Activated B cell treated with CpG ODN at 0.5 μM for 24 hours (primary cell): Measurements from ENCODE around the gene QPRT. TPM values are rescaled to one million over a fixed set of nuclear protein-coding genes. Genes with fewer than 3 reads are reported as not detected.
"Not testable (repeated sequence)": the region's sequence is repeated elsewhere in the genome, so short reads cannot be mapped to it uniquely, and the experiment has no call there.

Experiments used
- ATAC-seq: fragments of 200-7000 bp; cut with Tn5 transposase; one replicate; pipeline ENCODE4 v1.10.0; 2021; ENCODE audit warnings: low read depth, mild to moderate bottlenecking, moderate library complexity
- CTCF ChIA-PET: fragments of 350-600 bp; sonication (Branson Sonifier 250); formaldehyde crosslinking; loops from one replicate; lab custom pipeline; 2021; ENCODE audit warnings: antibody characterized with exemption; lab: Charles Lee
- POLR2A ChIA-PET: fragments of 350-600 bp; sonication (Branson Sonifier 250); formaldehyde crosslinking; loops from one replicate; lab custom pipeline; 2021; ENCODE audit warnings: antibody characterized with exemption; lab: Charles Lee
- DNase-seq: peaks from one replicate; pipeline ENCODE4 v3.0.0; 2022
- H3K27ac Mint-ChIP-seq: one replicate; pipeline ENCODE4 v1.8.0; 2020; ENCODE audit warnings: mixed read lengths
- H3K27me3 Mint-ChIP-seq: one replicate; pipeline ENCODE4 v1.8.0; 2021; ENCODE audit warnings: mixed read lengths
- H3K36me3 Mint-ChIP-seq: one replicate; pipeline ENCODE4 v1.8.0; 2021; ENCODE audit warnings: low read depth, mixed read lengths
- H3K4me1 Mint-ChIP-seq: one replicate; pipeline ENCODE4 v1.8.0; 2021; ENCODE audit warnings: mixed read lengths
- H3K4me3 Mint-ChIP-seq: one replicate; pipeline ENCODE4 v1.8.0; 2020; ENCODE audit warnings: mild to moderate bottlenecking, mixed read lengths
- H3K9me3 Mint-ChIP-seq: one replicate; pipeline ENCODE4 v1.8.0; 2020; ENCODE audit warnings: mixed read lengths
- intact Hi-C: fragments of 100-400 bp; cut with micrococcal nuclease; formaldehyde crosslinking; loops from one replicate; pipeline ENCODE4 v1.15.1; 2024
- total RNA-seq: library from RNA; stranded (reverse); gene quantifications from 2 replicates; pipeline ENCODE4 v1.2.3, GENCODE V29; 2022
- TF ChIP-seq, protein P1 (sequence below): fragments of 200-600 bp; IDR thresholded peaks from one replicate; pipeline ENCODE4 v1.8.0; 2022; ENCODE audit warnings: antibody characterized with exemption, mild to moderate bottlenecking

QPRT gene
- total RNA-seq, 1 donor from 2014 or later: 0.84 TPM

DNA sequence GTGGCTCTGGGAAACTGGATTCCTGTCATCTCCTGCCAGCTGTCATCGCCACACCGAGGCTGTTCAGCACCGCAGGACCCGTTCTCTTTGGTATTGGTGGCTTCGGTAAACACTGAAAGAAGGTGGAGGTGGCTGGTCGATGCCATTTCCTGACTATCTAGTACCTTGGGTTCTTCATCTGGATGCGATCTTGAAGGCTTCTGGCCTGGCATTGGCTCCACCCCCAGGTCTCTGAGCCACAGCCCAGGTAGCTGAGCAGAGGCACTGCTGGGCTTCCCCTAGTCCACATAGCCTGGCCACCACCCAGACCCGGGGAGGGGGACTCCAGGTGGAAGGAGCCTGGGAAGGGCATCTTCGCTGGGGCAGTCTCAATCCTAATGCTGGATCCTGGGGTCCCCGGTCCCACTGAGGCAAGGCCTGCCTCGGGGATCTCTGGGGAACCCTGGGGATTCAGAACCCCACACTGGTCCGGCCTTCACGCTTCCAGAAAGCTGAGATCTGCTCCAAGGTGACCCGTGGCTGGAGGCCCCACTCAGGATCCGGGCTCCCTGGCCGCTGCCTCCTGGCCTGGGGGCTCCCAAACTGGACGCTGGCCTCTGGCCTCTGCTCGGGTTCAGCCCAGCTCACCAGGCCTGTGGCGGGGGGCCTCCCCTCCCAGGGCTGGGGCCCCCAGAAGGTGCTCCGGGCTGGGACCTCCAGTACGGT, 65.0 kb downstream of the QPRT start:
- Mint-ChIP-seq H3K9me3 (no peaks in the 10 kb centered on the region), H3K4me3 (peak overlapping the region; percentile 50), H3K27ac (peak overlapping the region; percentile 70), H3K36me3 (peaks cover 47% of the 10 kb centered on the region), H3K27me3 (no peaks in the 10 kb centered on the region), H3K4me1 (peaks cover 81% of the 10 kb centered on the region)
- intact Hi-C loops: loop anchor here (2.0 kb wide), 1 partner anchor 43 kb away; no protein-coding TSS in a partner anchor
- POLR2A ChIA-PET: interaction anchor here (0.6 to 1.2 kb wide), 6 partner anchors 12 to 101 kb away, joined by 3 to 11 read pairs (median 5); no protein-coding TSS in a partner anchor
- TF ChIP-seq, protein P1, sequence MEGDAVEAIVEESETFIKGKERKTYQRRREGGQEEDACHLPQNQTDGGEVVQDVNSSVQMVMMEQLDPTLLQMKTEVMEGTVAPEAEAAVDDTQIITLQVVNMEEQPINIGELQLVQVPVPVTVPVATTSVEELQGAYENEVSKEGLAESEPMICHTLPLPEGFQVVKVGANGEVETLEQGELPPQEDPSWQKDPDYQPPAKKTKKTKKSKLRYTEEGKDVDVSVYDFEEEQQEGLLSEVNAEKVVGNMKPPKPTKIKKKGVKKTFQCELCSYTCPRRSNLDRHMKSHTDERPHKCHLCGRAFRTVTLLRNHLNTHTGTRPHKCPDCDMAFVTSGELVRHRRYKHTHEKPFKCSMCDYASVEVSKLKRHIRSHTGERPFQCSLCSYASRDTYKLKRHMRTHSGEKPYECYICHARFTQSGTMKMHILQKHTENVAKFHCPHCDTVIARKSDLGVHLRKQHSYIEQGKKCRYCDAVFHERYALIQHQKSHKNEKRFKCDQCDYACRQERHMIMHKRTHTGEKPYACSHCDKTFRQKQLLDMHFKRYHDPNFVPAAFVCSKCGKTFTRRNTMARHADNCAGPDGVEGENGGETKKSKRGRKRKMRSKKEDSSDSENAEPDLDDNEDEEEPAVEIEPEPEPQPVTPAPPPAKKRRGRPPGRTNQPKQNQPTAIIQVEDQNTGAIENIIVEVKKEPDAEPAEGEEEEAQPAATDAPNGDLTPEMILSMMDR: no peak
- CTCF ChIA-PET: no interaction called here
- DNase-seq: no peak
- ATAC-seq: no peak

DNA sequence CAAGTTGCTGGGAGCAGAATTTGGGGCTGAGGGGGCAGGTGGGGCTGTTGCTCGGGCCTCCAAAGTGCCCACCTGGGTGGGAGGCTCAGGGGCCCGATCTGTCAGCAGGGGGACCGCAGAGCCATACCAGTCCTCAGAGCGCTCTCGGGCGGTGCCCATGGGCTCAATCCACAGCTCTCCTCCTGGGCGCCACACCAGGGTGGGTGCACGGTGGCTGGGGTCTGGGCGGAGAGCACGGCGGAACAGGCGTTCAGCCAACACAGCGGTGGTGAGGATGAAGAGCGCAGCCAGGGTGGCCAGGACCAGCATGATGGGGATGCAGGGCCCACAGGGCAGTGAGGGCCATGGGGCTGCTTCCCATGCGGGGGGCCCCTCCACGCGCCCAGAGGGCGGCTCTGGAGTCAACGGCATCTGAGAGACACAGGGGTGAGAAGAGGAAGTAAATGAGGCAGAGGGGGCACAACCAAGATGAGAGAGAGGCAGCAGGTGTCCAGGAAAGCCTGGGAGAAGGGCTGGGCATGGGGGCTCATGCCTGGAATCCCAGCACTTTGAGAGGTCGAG, 65.6 kb downstream of the QPRT start:
- DNase-seq (no peak), ATAC-seq (no peak)
- Mint-ChIP-seq H3K27ac (peak overlapping the region; percentile 96), H3K4me3 (peak overlapping the region; percentile 94), H3K36me3 (peaks cover 49% of the 10 kb centered on the region), H3K4me1 (peaks cover 78% of the 10 kb centered on the region), H3K9me3 (no peaks in the 10 kb centered on the region), H3K27me3 (no peaks in the 10 kb centered on the region)
- intact Hi-C loops: loop anchor here (2.0 to 5.0 kb wide), 2 partner anchors 44 to 218 kb away; partner anchors contain the start of gene TMEM219
- CTCF ChIA-PET: no interaction called here
- POLR2A ChIA-PET: interaction anchor here (0.6 to 1.2 kb wide), 6 partner anchors 10 to 102 kb away, joined by 3 to 11 read pairs (median 4); partner anchors contain the start of gene KIF22
- TF ChIP-seq, protein P1: no peak

DNA sequence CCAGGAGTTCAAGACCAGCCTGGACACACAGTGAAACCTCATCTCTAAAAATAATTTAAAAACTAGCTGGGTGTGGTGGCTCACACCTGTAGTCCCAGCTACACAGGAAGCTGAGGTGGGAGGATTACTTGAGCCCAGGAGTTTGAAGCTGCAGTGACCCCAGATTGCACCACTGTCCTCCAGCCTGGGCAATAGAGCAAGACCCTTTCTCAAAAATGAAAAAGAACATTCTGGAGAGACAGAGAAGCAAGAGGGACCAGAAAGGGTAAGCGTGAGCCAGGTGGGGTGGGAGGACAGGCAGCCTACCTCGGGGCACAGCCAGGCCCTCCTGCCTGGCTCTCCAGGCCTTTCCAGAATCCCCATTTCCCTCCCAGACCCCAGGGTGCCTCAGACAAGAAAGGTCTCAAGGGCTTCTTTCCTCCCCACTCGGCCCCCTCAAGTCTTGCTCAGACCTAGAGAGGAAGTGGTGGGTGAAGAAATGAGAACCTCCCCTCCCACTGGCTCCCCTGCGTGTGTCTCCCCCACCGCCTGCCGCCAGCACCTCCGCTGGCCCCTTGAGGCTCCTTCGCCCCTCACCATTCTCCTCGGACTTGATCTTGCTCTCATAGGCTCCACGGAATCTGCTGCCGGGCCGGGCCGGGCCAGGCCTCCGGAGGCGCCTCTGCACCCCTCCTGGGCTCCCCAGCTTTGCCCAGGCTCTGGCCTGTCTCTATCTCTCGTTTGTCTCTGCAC, 66.3 kb downstream of the QPRT start:
- Mint-ChIP-seq H3K4me1 (peaks cover 71% of the 10 kb centered on the region), H3K36me3 (peaks cover 47% of the 10 kb centered on the region), H3K4me3 (peak overlapping the region; percentile 94), H3K27me3 (no peaks in the 10 kb centered on the region), H3K27ac (peak overlapping the region; percentile 96), H3K9me3 (no peaks in the 10 kb centered on the region)
- ChIA-PET CTCF (interaction anchor here (1.1 kb wide), 1 partner anchor 43 kb away, joined by 4 read pairs; no protein-coding TSS in a partner anchor), POLR2A (interaction anchor here (0.5 to 1.2 kb wide), 10 partner anchors 9 to 181 kb away, joined by 3 to 5 read pairs (median 4); partner anchors contain the start of genes KCTD13, KIF22 and ZG16)
- TF ChIP-seq, protein P1: no peak
- DNase-seq (peak; percentile 47), ATAC-seq (peak; percentile 70)
- intact Hi-C loops: loop anchor here (2.0 to 5.0 kb wide), 2 partner anchors 44 to 217 kb away; partner anchors contain the start of gene TMEM219

DNA sequence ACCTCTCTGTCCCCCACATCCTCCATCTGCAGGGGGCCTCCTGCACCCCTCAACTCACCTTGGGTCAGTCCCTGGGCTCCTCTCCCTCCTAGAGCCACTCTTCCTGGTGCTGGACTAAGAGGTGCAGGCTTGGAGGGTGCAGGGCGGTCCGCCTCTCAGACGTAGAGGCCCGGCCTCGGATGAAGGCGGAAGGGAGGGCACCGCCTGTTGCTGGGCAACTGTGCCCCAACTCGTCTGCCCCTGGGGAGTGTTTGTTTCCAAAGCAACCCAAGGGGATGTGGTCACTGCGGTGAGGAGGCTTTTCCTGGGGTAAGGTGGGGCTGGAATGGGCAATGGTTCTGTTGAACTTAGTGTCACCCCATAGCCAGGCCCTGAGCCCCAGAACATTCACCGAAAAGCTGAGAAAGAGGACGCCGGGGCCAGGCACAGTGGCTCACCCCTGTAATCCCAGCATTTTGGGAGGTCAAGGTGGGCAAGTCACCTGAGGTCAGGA, 66.9 kb downstream of the QPRT start, which contains the start of gene C16orf54:
TSS of gene C16orf54 (minus strand) at position 138 of the 493 bp plus-strand sequence. CDS start 1,039 bp downstream, outside the sequence.
- H3K4me1 Mint-ChIP-seq: peaks cover 65% of the 10 kb centered on the region
- TF ChIP-seq, protein P1: no peak
- H3K27ac Mint-ChIP-seq: peak within 1 kb of the TSS; percentile 96
- ChIA-PET CTCF (interaction anchor here (1.1 kb wide), 1 partner anchor 44 kb away, joined by 4 read pairs; no protein-coding TSS in a partner anchor), POLR2A (interaction anchor here (0.5 to 1.4 kb wide), 15 partner anchors 9 to 1159 kb away, joined by 3 to 12 read pairs (median 3); partner anchors contain the start of genes KIF22 and ZG16)
- DNase-seq (peak; percentile 80), ATAC-seq (peak; percentile 86)
- peaks cover 42% of the 10 kb centered on the region for H3K36me3 Mint-ChIP-seq
- H3K27me3 Mint-ChIP-seq: no peaks in the 10 kb centered on the region
- H3K9me3 Mint-ChIP-seq: no peaks in the 10 kb centered on the region
- intact Hi-C loops: loop anchor here (1.0 to 5.0 kb wide), 3 partner anchors 44 to 216 kb away; partner anchors contain the start of genes KIF22 and TMEM219
- peak within 1 kb of the TSS; percentile 94 for H3K4me3 Mint-ChIP-seq

DNA sequence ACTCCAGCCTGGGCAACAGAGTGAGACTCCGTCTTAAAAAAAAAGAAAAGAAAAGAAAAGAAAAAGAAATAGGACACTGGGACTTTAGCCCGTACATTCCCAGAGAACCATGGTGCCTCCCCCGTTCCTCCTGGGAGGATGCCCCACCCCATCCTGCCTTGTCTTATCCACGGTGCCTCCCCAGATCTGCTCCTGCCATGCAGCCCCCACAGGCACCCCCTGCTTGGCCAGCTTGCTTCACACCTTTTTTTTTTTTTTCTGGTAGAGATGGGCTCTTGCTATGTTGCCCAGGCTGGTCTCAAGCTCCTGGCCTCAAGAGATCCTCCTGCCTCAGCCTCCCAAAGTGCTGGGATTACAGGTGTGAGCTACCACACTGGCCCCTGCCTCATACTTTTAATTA, 67.5 kb downstream of the QPRT start:
- H3K9me3 Mint-ChIP-seq, ATAC-seq, CTCF ChIA-PET, H3K27me3 Mint-ChIP-seq, DNase-seq: not testable (repeated sequence)
- peak overlapping the region; percentile 94 for H3K4me3 Mint-ChIP-seq
- peaks cover 37% of the 10 kb centered on the region for H3K36me3 Mint-ChIP-seq
- intact Hi-C loops: loop anchor here (1.0 to 5.0 kb wide), 2 partner anchors 44 to 216 kb away; partner anchors contain the start of genes KIF22 and TMEM219
- H3K27ac Mint-ChIP-seq: peak overlapping the region; percentile 96
- POLR2A ChIA-PET: interaction anchor here (0.6 to 1.4 kb wide), 12 partner anchors 8 to 1158 kb away, joined by 3 to 12 read pairs (median 4); partner anchors contain the start of genes KIF22 and ZG16
- H3K4me1 Mint-ChIP-seq: peaks cover 61% of the 10 kb centered on the region
